Cardiac fibroblast (primary cell): ENCODE data around the gene RAB6D.
A peak's percentile ranks its signal among the peaks of the same experiment; 100 is the strongest.
"Not testable (repeated sequence)": the region's sequence is repeated elsewhere in the genome, so short reads cannot be mapped to it uniquely, and the experiment has no call there.

Source experiments
- DNase-seq, 2 donors: peaks; one replicate each; pipeline versions ENCODE4 v3.0.0 to v3.0.0-alpha.2; 2010; ENCODE audit warnings: low read depth in 2 of 2
- H3K4me3 ChIP-seq, 2 donors: replicated peaks in 1 of 2; 1 replicate in 1 of 2; 2 replicates in 1 of 2; pipeline ENCODE4 v1.5.1; 2011; ENCODE audit warnings: low read depth in 2 of 2, low read length in 2 of 2, mild to moderate bottlenecking in 2 of 2, moderate library complexity in 1 of 2
- CTCF ChIP-seq: IDR thresholded peaks from one replicate; pipeline ENCODE4 v1.5.1; 2011; ENCODE audit warnings: low read depth, mild to moderate bottlenecking, low read length, inconsistent platforms

RAB6D gene

GRCh38 chr2:131349021-131349420 lies 14.9 kb downstream of the RAB6D start:
- no peak for DNase-seq
- TF ChIP-seq CTCF: no peak

GRCh38 chr2:131347035-131347434 lies 16.9 kb downstream of the RAB6D start:
- DNase-seq, H3K4me3 ChIP-seq: not testable (repeated sequence)

More at GRCh38 chr2:131349021-131349420, 14.9 kb downstream of the RAB6D start:
- no peak overlapping the region for H3K4me3 ChIP-seq

- not testable (repeated sequence) for H3K4me3 ChIP-seq, DNase-seq
Measured at GRCh38 chr2:131339307-131339706, 24.7 kb downstream of the RAB6D start.

GRCh38 chr2:131335319-131335718 lies 28.6 kb downstream of the RAB6D start:
- DNase-seq: peak; percentile 45 to 48
- H3K4me3 ChIP-seq: not testable (repeated sequence)
- TF ChIP-seq CTCF: peak; percentile 17

- not testable (repeated sequence) for DNase-seq, H3K4me3 ChIP-seq
Measured at GRCh38 chr2:131332709-131333108, 31.3 kb downstream of the RAB6D start.

GRCh38 chr2:131331000-131331399 lies 33.0 kb downstream of the RAB6D start:
- not testable (repeated sequence) for DNase-seq, H3K4me3 ChIP-seq

GRCh38 chr2:131322209-131322608 lies 41.8 kb downstream of the RAB6D start:
- no peak for DNase-seq
- TF ChIP-seq CTCF: no peak
- H3K4me3 ChIP-seq: no peak overlapping the region

- H3K4me3 ChIP-seq, DNase-seq: not testable (repeated sequence)
Measured at GRCh38 chr2:131321344-131321743, 42.6 kb downstream of the RAB6D start.

GRCh38 chr2:131311001-131311400 lies 53.0 kb downstream of the RAB6D start:
- not testable (repeated sequence) for H3K4me3 ChIP-seq, DNase-seq
